Stomach (tissue), 4 donors: ENCODE results near the gene B4GALNT3.

Experiments
- POLR2A ChIP-seq, 4 donors: fragments of 450-650 bp; IDR thresholded peaks; one replicate each; pipeline ENCODE4 v1.6.1; 2016; ENCODE audit warnings: antibody characterized with exemption in 4 of 4, control low read depth in 2 of 4, mild to moderate bottlenecking in 1 of 4, moderate library complexity in 1 of 4
- TF ChIP-seq, protein P1 (sequence below), 7 experiments: fragments of 450-650 bp in 4 of 7; fragments of 200-600 bp in 3 of 7; sonication (generic) in 3 of 7; IDR thresholded peaks; one replicate each; pipeline ENCODE4 v1.5.1; 2016 to 2019; ENCODE audit warnings: antibody characterized with exemption in 7 of 7, control low read depth in 2 of 7, mild to moderate bottlenecking in 1 of 7

DNA sequence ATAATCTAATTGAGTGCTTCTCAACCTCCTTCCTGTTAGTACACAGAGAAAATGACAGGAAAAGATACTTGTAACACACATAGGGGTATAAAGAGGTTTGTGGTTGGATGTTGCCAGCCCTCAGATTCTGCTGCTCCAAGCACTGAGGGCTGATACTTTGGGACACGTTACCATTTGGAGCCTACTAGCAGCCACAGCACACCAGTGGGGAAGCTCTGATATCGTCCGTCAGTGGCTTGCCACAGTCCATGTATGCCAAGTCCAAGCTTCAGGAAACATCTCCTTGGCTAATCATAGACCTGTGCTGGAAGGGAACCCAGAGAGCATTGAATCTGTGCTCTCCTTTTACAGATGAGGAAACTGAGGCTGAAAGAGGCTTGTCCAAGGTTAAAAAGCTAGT lies 22.3 kb downstream of the B4GALNT3 start:
- TF ChIP-seq, protein P1, sequence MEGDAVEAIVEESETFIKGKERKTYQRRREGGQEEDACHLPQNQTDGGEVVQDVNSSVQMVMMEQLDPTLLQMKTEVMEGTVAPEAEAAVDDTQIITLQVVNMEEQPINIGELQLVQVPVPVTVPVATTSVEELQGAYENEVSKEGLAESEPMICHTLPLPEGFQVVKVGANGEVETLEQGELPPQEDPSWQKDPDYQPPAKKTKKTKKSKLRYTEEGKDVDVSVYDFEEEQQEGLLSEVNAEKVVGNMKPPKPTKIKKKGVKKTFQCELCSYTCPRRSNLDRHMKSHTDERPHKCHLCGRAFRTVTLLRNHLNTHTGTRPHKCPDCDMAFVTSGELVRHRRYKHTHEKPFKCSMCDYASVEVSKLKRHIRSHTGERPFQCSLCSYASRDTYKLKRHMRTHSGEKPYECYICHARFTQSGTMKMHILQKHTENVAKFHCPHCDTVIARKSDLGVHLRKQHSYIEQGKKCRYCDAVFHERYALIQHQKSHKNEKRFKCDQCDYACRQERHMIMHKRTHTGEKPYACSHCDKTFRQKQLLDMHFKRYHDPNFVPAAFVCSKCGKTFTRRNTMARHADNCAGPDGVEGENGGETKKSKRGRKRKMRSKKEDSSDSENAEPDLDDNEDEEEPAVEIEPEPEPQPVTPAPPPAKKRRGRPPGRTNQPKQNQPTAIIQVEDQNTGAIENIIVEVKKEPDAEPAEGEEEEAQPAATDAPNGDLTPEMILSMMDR (IDR thresholded peaks at IDR 0.05), result no peak
- no peak for TF ChIP-seq POLR2A (IDR thresholded peaks at IDR 0.05)
